Measurements from ENCODE around the gene PGAM2.

PGAM2 gene

DNA sequence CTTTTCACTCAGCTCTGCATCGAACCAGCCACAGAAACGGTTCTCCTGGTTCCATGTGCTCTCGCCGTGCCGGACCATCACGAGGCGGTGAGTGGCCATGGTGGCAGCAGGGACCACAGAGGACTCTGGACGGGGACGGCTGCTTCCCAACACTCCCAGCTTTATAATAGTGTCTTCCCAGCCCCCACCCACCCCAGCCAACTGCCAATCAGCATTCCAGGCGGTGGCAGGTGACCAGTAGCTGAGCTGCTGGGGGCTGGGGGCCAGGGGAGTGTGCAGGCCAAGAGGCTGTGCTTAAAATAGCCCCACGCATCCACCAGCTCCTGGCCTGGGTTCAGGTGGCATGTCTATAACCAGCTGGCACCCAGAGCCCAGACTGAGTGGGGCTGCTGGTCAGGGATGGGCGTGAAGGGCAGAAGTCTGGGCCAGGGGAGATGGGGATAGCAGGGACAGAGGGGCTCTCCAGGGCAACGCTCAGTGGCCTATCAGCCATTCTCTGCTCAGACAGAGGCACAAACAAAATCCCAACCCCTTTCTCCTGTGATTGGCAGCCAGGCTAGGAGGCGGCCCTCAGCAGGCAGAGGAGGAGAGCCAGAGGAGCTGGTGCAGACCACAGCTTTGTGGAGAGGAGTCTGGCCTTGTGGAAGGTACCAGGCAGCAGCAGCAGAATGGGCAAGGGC, at the start of gene PGAM2:
PGAM2 (minus strand) TSS at position 137 of the 680 bp plus-strand sequence; CDS start at position 99, 38 bp downstream.
- DNase-seq (ENCODE audit: extremely low spot score, insufficient read length, low read depth) (no peak), FAIRE-seq (no peak)

DNA sequence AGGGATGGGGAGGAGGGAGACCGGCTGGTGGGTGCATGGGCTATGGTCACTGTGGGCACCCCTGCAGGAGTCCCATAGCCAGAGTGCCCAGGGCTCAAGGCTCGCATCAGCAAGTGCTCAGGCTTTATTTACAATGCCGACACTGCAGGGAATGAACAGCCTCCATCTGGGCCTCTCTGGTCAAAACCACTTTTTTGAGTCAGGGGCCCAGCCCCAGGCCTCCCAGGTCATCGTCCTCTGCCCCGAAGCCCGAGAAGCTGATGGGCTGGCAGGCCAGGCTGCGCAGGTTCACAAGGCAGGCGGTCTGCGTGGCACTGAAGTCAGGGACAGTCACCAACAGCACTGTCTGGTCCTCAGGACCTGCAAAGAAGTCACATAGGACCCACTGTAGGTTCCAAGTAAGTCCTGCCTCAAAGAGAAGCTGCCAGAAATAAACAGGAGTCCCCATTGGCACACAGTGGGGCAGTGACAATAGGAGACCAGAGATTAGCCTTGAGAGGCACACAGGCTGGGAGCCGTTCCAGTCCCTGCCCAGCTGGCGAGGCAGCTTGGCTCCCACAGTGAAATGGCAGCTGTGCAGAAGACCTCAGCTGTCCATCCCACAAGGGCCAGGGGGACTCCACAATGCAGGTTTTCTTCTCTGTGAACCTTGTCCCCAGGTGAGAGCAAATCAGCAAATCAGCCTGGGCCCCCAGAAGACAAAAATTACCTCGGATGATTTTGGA, 49.4 kb upstream of the PGAM2 start:
- FAIRE-seq (no peak), DNase-seq (ENCODE audit: extremely low spot score, insufficient read length, low read depth) (no peak)

DNA sequence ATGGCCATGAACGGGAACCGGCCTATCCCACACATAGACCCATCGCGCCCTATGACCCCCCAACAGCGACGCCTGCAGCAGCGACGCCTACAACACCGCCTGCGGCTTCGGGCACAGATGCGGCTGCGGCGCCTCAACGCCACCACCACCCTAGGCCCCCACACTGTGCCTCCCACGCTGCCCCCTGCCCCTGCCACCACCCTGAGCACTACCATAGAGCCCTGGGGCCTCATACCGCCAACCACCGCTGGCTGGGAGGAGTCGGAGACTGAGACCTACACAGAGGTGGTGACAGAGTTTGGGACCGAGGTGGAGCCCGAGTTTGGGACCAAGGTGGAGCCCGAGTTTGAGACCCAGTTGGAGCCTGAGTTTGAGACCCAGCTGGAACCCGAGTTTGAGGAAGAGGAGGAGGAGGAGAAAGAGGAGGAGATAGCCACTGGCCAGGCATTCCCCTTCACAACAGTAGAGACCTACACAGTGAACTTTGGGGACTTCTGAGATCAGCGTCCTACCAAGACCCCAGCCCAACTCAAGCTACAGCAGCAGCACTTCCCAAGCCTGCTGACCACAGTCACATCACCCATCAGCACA, 48.5 kb upstream of the PGAM2 start:
- FAIRE-seq (no peak), DNase-seq (ENCODE audit: extremely low spot score, insufficient read length, low read depth) (no peak)

DNA sequence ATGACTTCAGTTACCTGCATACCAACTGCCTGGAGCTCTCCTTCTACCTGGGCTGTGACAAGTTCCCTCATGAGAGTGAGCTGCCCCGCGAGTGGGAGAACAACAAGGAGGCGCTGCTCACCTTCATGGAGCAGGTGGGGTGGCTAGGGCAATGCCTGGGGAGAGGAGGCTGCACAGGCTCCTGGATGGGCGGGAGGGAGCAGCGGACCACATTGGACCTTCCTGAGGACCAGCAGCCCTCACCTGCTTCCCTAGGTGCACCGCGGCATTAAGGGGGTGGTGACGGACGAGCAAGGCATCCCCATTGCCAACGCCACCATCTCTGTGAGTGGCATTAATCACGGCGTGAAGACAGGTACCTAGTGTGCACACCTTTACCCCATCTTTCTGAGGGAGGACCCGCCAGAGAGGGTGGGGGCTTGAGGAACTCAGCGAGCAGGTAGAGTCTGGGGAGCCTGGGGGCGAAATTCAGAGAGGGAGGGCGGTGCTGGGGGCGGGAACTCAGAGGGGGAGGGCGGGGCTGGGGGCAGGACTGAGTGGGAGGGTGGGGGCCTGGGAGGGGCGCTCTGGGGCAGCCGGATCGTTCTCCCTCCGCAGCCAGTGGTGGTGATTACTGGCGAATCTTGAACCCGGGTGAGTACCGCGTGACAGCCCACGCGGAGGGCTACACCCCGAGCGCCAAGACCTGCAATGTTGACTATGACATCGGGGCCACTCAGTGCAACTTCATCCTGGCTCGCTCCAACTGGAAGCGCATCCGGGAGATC, 47.8 kb upstream of the PGAM2 start:
- no peak for FAIRE-seq

DNA sequence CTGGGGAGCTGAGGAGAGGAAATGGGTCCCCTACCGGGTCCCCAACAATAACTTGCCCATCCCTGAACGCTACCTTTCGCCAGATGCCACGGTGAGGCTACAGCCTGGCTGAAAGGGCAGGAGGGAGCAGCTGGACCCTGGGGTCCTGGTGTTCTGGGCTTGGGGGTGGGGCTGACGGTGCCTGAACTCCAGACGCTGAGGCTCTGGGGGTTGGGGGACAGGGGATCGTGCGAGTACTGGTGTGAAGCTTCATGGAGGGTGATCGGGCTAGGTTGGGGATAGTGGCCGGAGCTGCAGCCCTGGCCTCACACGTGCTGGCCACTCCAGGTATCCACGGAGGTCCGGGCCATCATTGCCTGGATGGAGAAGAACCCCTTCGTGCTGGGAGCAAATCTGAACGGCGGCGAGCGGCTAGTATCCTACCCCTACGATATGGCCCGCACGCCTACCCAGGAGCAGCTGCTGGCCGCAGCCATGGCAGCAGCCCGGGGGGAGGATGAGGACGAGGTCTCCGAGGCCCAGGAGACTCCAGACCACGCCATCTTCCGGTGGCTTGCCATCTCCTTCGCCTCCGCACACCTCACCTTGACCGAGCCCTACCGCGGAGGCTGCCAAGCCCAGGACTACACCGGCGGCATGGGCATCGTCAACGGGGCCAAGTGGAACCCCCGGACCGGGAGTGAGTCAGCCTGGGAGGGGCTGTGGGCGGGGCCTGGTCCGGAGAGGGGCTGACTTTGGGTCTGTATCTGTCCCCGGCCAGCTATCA, 47.0 kb upstream of the PGAM2 start:
- FAIRE-seq: no peak
- no peak for DNase-seq (ENCODE audit: extremely low spot score, insufficient read length, low read depth)

More for the DNA sequence above, 47.8 kb upstream of the PGAM2 start:
- no peak for DNase-seq (ENCODE audit: extremely low spot score, insufficient read length, low read depth)

DNA sequence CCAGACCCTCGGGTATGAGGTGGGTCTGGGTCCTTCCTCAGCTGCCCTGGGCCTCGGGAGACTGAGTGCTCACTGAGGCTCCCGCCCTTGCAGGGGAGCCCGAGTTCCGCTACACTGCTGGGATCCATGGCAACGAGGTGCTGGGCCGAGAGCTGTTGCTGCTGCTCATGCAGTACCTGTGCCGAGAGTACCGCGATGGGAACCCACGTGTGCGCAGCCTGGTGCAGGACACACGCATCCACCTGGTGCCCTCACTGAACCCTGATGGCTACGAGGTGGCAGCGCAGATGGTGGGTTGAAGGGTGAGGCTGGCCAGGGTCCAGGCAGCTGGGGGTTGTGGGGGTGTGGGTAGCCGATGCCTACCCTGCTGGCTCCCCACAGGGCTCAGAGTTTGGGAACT, 46.4 kb upstream of the PGAM2 start:
- FAIRE-seq: no peak
- DNase-seq (ENCODE audit: extremely low spot score, insufficient read length, low read depth): no peak

DNA sequence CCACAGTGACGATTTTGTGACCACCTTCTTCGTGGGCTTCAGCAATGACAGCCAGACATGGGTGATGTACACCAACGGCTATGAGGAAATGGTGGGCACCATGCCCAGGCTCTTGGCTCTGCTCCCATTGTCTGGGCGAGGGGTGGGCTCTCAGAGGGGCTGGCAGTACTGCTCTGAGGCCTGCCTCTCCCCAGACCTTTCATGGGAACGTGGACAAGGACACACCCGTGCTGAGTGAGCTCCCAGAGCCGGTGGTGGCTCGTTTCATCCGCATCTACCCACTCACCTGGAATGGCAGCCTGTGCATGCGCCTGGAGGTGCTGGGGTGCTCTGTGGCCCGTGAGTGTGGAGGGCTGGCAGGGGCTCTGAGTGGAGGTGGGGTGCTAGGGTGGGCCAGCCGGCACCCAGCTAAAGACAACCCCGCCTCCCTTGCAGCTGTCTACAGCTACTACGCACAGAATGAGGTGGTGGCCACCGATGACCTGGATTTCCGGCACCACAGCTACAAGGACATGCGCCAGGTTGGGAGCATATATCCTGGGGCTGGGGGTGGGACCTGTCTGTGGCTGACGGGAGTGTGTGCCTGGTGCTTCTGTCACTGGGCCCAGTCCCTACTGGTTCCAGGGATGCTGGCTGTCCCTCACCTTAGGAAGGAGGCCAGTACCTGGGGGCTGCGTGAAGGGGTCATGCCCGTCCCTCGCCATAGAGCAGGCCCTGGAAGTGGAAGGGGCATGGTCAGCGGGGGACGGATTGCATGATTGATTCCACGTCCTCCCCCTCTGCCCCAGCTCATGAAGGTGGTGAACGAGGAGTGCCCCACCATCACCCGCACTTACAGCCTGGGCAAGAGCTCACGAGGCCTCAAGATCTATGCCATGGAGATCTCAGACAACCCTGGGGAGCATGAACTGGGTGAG, 45.6 kb upstream of the PGAM2 start:
- FAIRE-seq (no peak), DNase-seq (ENCODE audit: extremely low spot score, insufficient read length, low read depth) (no peak)

DNA sequence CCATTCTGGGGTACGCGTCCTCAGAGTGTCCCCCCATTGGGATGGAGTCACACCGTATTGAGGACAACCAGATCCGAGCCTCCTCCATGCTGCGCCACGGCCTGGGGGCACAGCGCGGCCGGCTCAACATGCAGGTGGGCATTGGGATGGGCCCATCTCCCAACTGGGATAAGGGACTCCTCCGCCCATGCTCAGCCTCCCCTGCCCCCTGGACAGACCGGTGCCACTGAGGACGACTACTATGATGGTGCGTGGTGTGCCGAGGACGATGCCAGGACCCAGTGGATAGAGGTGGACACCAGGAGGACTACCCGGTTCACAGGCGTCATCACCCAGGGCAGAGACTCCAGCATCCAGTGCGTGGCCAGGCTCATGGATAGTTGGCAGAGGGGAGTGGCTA, 44.6 kb upstream of the PGAM2 start:
- no peak for FAIRE-seq
- DNase-seq (ENCODE audit: extremely low spot score, insufficient read length, low read depth): no peak

DNA sequence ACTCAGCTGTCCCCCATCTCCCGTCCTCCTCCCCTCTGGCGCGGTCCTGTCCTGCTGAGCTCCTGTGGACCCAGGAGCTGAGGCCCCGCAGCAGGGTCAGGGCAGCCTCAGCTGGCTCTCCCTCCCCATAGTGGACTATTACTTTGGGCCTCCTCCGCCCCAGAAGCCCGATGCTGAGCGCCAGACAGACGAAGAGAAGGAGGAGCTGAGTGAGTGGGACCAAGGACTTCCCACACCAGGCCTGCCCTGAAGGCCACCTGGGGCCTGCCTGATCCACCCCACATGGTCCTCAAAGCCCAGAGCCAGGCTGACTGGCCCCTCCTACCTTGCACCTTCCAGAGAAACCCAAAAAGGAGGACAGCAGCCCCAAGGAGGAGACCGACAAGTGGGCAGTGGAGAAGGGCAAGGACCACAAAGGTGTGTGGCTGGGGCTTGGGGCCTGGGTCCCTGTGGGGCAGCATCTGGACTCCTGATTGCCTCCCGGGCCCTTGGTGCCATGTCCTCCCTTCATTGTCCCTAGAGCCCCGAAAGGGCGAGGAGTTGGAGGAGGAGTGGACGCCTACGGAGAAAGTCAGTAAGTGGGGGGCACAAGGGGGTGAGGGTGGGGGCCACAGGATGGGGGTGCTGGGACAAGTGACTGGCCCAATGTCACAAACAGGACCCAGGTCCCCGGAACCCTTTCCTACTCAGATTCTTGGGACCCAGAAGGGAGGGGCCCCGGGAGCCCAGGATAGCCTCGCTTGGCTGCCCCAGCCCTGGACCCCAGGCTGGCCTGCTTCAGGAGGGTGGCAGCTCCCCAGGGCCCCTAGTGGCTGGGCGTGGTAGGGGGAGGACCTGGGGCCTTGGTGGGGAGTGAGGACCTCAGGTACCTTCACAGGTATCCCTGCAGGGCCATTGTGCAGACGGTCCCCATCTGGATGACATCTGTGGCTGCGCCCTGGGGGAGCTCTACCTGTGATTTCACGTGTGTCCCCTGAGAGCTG, 43.7 kb upstream of the PGAM2 start:
- FAIRE-seq: no peak
- DNase-seq (ENCODE audit: extremely low spot score, insufficient read length, low read depth): no peak

DNA sequence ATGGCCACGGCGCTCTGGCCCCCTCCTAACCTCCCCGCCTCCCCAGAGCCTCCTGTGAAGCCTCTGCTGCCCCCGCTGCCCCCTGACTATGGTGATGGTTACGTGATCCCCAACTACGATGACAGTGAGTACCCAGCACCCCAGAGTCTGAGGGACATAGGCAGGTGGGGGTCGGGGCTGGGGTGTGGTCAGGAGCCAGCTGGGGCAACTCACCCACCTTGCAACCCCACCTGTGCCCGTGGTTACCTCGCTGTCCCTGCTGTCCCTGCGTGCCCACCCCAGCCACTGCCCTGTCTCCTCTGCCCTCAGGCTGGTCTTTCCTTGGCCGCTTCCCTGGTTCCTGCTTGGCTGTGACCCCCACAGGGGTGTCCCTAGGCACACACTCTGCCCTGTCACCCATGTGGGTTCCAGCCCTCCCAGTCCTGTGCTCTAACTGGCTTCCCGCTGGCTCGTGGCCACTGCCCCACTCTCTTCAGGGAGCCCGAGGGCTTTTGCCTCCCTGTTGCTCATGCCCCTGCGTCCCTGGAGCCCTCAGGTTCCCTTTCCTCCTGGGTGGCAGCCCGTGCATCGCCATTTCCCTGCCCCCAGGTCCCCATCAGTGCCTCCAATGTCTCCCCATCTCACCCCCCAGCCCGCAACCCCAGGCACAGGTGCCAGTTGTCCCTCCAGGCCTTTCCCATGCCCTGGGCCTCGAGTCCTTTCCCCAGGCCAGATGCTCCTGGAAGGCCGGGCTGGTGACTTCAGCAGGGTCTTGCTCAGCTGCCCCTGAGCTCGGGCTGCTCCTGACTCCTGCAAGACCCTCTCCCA, 42.8 kb upstream of the PGAM2 start:
- DNase-seq (ENCODE audit: extremely low spot score, insufficient read length, low read depth) (no peak), FAIRE-seq (no peak)

DNA sequence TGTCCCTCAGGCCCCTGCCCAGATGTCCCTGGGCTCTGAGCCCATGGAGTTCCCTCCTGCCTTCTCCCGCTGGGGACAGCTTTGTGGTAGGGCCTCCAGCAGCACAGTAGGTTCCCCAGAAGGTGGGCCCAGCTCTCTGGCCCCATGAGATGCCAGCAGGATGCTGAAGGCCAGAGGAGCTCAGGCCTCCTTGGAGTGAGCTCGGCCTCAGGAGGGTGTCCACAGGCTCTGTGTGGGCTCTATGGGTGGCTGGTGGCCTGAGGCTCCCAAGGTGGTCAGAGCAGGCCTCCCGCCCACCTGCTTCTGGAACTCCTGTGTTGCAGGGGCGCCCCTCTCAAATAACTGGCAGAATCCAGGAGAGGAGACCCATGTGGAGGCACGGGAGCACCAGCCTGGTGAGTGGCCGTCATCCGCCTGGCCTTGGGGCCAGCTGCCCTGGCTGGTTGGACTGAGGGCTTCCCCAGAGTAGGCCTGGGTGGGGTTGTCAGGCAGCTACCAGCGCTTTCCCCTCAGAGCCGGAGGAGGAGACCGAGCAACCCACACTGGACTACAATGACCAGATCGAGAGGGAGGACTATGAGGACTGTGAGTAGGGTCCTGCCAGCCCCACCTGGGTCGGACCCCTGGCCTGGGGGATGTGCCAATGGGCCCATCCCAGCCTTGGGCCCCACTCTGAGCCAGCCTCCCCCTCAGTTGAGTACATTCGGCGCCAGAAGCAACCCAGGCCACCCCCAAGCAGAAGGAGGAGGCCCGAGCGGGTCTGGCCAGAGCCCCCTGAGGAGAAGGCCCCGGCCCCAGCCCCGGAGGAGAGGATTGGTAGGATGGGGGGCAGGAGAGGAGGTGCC, 42.0 kb upstream of the PGAM2 start:
- FAIRE-seq: no peak
- no peak for DNase-seq (ENCODE audit: extremely low spot score, insufficient read length, low read depth)

DNA sequence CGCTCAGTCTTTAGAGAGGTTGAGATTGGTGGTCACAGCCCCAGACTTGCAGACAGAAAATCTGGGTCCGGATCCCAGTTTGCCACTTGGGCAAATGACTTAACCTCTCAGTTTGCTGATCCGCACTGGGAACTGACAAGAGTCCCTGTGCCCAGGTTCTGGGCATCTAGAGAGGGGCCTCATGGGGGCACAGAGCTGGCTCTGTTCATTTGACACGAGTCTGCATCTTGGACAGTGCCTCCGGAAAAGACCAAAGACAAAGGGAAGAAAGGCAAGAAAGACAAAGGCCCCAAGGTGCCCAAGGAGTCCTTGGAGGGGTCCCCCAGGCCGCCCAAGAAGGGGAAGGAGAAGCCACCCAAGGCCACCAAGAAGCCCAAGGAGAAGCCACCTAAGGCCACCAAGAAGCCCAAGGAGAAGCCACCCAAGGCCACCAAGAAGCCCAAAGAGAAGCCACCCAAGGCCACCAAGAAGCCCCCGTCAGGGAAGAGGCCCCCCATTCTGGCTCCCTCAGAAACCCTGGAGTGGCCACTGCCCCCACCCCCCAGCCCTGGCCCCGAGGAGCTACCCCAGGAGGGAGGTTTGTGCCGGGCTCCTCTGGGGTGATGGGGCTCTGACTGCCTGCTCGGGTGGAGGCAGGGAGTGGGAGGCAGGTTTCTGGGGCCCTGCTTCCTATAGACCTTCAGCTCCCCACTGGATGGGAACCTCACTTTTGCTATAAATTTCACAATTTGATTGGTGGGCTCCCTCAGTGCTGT, 41.1 kb upstream of the PGAM2 start:
- no peak for DNase-seq (ENCODE audit: extremely low spot score, insufficient read length, low read depth)
- FAIRE-seq: no peak

DNA sequence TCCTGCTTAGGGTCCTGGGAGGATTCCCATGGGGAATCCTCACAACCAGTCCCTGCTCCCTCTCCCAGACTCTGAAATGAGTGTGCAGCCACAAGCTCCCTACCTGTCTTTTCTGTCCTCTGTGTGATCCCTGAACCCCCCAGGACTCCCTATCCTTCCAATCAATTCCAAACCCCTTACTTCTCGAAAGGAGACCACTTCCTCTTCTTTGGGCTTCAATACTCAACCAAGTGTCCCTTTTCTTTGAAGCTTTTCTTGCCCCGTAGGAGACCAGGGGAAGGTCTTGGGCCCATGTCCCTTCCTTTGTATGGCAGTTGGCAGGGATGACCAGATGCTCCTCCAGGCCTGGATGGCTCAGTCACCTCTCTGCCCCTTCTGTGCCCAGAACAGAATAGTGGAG, 40.5 kb upstream of the PGAM2 start:
- no peak for DNase-seq (ENCODE audit: extremely low spot score, insufficient read length, low read depth)
- FAIRE-seq: no peak

DNA sequence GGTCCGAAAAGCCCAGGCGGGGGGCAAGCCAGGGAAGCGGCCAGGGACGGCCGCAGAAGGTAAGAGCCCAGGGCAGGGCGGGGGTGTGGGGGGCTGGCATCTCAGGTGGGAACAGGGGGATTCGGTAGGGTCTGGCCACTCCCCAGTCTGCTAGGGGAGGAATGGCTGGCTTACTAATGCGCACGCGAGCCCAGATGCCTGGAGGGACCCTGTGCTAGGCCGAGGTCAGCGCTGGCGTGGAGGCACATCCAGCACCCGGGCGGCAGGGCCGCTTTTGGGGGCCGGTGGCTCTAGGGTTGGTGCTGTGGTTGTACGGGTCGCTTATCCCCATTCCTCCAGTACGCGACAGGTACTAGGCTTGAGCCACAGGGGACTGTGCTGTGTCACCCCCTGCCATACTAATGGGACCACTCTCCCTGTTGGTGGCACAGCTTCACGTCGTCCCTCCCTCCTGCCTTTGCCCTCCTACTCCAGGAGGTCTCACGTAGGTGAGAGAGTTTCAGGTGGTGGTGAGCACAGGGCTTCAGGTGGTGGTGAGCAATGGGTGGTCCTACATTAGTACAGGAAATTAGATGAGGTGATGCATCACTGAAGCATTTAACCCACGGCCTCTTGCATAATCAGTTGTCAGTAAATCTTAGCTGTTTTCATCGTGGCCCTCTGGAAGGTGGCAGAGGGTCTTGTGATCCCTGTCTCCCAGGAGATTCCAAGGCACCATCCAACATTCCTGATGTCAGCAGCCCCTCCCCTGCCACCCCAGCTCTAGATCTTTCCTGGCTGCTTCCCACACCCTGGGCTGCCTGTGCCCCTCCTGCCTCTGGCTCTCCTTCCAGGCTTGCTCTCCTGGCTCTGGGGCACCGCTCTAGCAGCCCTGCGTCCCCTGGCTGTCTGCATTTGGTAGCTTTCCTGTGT, 39.7 kb upstream of the PGAM2 start:
- DNase-seq (ENCODE audit: extremely low spot score, insufficient read length, low read depth) (no peak), FAIRE-seq (no peak)
